ENCODE data around the gene DLGAP4. TPM values are rescaled to one million over a fixed set of nuclear protein-coding genes. Genes with fewer than 3 reads are reported as not detected.
A peak's percentile ranks its signal among the peaks of the same experiment; 100 is the strongest.

The DLGAP4 gene
- total and polyA plus RNA-seq, 2 of the 13 experiments (the other 11 are each of a cell fraction or from before 2014, with no cell fraction given) = 15.2 to 26.7 TPM

DNA sequence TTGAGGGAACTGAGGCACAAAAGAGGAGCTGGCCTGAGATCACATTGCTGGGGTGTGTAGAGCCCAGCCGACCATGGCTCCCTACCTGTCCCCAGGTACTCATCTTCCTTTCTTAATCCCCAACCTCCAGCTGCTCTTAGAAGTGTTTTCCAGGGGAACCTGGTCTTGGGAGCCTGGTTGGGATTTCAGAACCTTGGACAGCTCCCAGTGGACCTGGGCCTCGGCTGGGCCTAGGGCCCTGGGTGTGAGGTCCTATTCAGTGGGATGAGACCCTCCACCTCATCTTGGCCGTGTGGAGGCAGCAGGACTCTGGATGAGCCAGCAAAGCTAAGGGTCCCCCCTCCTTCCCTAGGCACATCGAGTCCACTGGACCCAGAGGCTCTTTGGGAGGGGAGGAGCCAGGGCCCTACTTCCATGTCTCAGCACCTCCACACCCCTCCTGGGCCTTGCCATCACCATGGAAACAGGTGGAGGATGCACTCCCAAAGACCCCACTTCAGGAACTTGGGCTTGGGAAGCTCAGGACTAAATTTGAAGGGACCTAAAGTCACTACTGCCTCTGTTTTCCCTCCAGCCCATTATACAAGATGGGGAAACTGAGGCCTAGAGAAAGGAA, 38.5 kb downstream of the DLGAP4 start (continued):
- TF ChIP-seq, protein P1, sequence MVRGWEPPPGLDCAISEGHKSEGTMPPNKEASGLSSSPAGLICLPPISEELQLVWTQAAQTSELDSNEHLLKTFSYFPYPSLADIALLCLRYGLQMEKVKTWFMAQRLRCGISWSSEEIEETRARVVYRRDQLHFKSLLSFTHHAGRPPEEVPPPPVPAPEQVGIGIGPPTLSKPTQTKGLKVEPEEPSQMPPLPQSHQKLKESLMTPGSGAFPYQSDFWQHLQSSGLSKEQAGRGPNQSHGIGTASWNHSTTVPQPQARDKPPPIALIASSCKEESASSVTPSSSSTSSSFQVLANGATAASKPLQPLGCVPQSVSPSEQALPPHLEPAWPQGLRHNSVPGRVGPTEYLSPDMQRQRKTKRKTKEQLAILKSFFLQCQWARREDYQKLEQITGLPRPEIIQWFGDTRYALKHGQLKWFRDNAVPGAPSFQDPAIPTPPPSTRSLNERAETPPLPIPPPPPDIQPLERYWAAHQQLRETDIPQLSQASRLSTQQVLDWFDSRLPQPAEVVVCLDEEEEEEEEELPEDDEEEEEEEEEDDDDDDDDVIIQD (CRISPR knock-in tag; IDR thresholded peaks at IDR 0.05; ENCODE audit: low read depth) = 0 out of 2 replicates have a peak, but pooled peaks have one; percentile 45
- TF ChIP-seq HOXA9 (CRISPR knock-in tag; IDR thresholded peaks at IDR 0.05; ENCODE audit: borderline replicate concordance) (no peak), ZNF737 (CRISPR knock-in tag; IDR thresholded peaks at IDR 0.05; ENCODE audit: borderline replicate concordance) (no peak; the same call in 1 of the 2 replicates), ZNF331 (CRISPR knock-in tag; IDR thresholded peaks at IDR 0.05) (peak; percentile 89), CEBPB (IDR thresholded peaks at IDR 0.05; ENCODE audit: borderline replicate concordance, low read depth, low read length) (no peak), GFI1 (CRISPR knock-in tag; IDR thresholded peaks at IDR 0.05; ENCODE audit: borderline replicate concordance) (peak; percentile 71; the same call in 1 of the 2 replicates), ZNF749 (CRISPR knock-in tag; IDR thresholded peaks at IDR 0.05; ENCODE audit: borderline replicate concordance) (peak; percentile 66; the same call in 1 of the 2 replicates), ETV6 (CRISPR knock-in tag; conservative IDR thresholded peaks at IDR 0.05) (peak; percentile 79; the same call in 1 of the 2 replicates), ZNF746 (CRISPR knock-in tag; IDR thresholded peaks at IDR 0.05) (no peak), ZBTB2 (CRISPR knock-in tag; IDR thresholded peaks at IDR 0.05; ENCODE audit: low read depth) (no peak), ZNF878 (CRISPR knock-in tag; IDR thresholded peaks at IDR 0.05) (peak; percentile 94), RAD51 (IDR thresholded peaks at IDR 0.05; ENCODE audit: borderline replicate concordance) (no peak), CBX1 (IDR thresholded peaks at IDR 0.05; ENCODE audit: low read depth) (no peak), BRCA1 (CRISPR knock-in tag; IDR thresholded peaks at IDR 0.05) (peak; percentile 83; the same call in 1 of the 2 replicates), HCFC1 (IDR thresholded peaks at IDR 0.05; ENCODE audit: low read depth, low read length) (no peak), RFXAP (CRISPR knock-in tag; IDR thresholded peaks at IDR 0.05; ENCODE audit: borderline replicate concordance) (peak; percentile 81), ZNF747 (CRISPR knock-in tag; IDR thresholded peaks at IDR 0.05; ENCODE audit: borderline replicate concordance) (no peak), THRA (CRISPR knock-in tag; IDR thresholded peaks at IDR 0.05; ENCODE audit: borderline replicate concordance) (peak; percentile 84)
- TF ChIP-seq, protein P2, sequence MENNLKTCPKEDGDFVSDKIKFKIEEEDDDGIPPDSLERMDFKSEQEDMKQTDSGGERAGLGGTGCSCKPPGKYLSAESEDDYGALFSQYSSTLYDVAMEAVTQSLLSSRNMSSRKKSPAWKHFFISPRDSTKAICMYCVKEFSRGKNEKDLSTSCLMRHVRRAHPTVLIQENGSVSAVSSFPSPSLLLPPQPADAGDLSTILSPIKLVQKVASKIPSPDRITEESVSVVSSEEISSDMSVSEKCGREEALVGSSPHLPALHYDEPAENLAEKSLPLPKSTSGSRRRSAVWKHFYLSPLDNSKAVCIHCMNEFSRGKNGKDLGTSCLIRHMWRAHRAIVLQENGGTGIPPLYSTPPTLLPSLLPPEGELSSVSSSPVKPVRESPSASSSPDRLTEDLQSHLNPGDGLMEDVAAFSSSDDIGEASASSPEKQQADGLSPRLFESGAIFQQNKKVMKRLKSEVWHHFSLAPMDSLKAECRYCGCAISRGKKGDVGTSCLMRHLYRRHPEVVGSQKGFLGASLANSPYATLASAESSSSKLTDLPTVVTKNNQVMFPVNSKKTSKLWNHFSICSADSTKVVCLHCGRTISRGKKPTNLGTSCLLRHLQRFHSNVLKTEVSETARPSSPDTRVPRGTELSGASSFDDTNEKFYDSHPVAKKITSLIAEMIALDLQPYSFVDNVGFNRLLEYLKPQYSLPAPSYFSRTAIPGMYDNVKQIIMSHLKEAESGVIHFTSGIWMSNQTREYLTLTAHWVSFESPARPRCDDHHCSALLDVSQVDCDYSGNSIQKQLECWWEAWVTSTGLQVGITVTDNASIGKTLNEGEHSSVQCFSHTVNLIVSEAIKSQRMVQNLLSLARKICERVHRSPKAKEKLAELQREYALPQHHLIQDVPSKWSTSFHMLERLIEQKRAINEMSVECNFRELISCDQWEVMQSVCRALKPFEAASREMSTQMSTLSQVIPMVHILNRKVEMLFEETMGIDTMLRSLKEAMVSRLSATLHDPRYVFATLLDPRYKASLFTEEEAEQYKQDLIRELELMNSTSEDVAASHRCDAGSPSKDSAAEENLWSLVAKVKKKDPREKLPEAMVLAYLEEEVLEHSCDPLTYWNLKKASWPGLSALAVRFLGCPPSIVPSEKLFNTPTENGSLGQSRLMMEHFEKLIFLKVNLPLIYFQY (CRISPR knock-in tag; IDR thresholded peaks at IDR 0.05; ENCODE audit: borderline replicate concordance) = peak; percentile 96
- TF ChIP-seq, protein P3, sequence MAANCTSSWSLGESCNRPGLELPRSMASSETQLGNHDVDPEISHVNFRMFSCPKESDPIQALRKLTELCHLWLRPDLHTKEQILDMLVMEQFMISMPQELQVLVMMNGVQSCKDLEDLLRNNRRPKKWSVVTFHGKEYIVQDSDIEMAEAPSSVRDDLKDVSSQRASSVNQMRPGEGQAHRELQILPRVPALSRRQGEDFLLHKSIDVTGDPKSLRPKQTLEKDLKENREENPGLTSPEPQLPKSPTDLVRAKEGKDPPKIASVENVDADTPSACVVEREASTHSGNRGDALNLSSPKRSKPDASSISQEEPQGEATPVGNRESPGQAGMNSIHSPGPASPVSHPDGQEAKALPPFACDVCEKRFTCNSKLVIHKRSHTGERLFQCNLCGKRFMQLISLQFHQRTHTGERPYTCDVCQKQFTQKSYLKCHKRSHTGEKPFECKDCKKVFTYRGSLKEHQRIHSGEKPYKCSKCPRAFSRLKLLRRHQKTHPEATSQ (CRISPR knock-in tag; IDR thresholded peaks at IDR 0.05; ENCODE audit: borderline replicate concordance) = no peak

All from HepG2 (cell line).